HepG2 (cell line): ENCODE data around the gene PFN1. TPM values are rescaled to one million over a fixed set of nuclear protein-coding genes. Genes with fewer than 3 reads are reported as not detected.
A peak's percentile ranks its signal among the peaks of the same experiment; 100 is the strongest.

ENCODE experiments used
- ARID2 ChIP-seq: sonication (generic); formaldehyde crosslinking; IDR thresholded peaks from 2 replicates; pipeline ENCODE4 v1.8.1; 2022; ENCODE audit warnings: mild to moderate bottlenecking, missing genetic modification reagents, borderline replicate concordance
- CEBPB ChIP-seq: IDR thresholded peaks from 2 replicates; pipeline ENCODE4 v1.6.1; 2011; ENCODE audit warnings: low read depth, low read length, improper control_type of control experiment, borderline replicate concordance
- E2F5 ChIP-seq: sonication (generic); formaldehyde crosslinking; conservative IDR thresholded peaks from 2 replicates; pipeline ENCODE4 v1.4.0; 2020; ENCODE audit warnings: missing genetic modification reagents
- EZH2 ChIP-seq: conservative IDR thresholded peaks from 2 replicates; pipeline ENCODE4 v1.6.1; 2012; ENCODE audit warnings: mild to moderate bottlenecking, low read depth, low read length, moderate library complexity
- HNRNPK ChIP-seq: fragments of 200-400 bp; formaldehyde crosslinking; IDR thresholded peaks from 2 replicates; pipeline ENCODE4 v1.6.1; 2018; ENCODE audit warnings: low read length, low read depth, moderate library complexity, mild to moderate bottlenecking; ENCODE audit not compliant: poor library complexity, severe bottlenecking
- ISX ChIP-seq: sonication (generic); formaldehyde crosslinking; conservative IDR thresholded peaks from 2 replicates; pipeline ENCODE4 v1.5.0; 2020; ENCODE audit warnings: missing genetic modification reagents
- JUND ChIP-seq: sonication (generic); formaldehyde crosslinking; IDR thresholded peaks from 2 replicates; pipeline ENCODE4 v1.8.0; 2022; ENCODE audit warnings: mild to moderate bottlenecking, missing genetic modification reagents
- KDM5A ChIP-seq: fragments of 200-600 bp; sonication (generic); IDR thresholded peaks from 2 replicates; pipeline ENCODE4 v1.7.0; 2018; ENCODE audit warnings: antibody characterized with exemption, mild to moderate bottlenecking, low read length, borderline replicate concordance
- MAFF ChIP-seq: IDR thresholded peaks from 2 replicates; pipeline ENCODE4 v1.6.1; 2011; ENCODE audit warnings: low read depth, low read length, improper control_type of control experiment
- MAFK ChIP-seq, 2 experiments: IDR thresholded peaks in 1 of 2; conservative IDR thresholded peaks in 1 of 2; 2 replicates each; pipeline ENCODE4 v1.6.1; 2011; ENCODE audit warnings: improper control_type of control experiment in 2 of 2, low read length in 2 of 2
- MTA3 ChIP-seq: sonication (generic); formaldehyde crosslinking; IDR thresholded peaks from 2 replicates; pipeline ENCODE4 v1.4.0; 2020; ENCODE audit warnings: missing genetic modification reagents
- NCOA5 ChIP-seq: sonication (generic); formaldehyde crosslinking; IDR thresholded peaks from 2 replicates; pipeline ENCODE4 v1.4.0; 2020; ENCODE audit warnings: missing genetic modification reagents
- NCOR1 ChIP-seq: fragments of 200-600 bp; sonication (generic); IDR thresholded peaks from 2 replicates; pipeline ENCODE4 v1.7.0; 2017; ENCODE audit warnings: antibody characterized with exemption, low read length, borderline replicate concordance
- NFYC ChIP-seq: IDR thresholded peaks from 2 replicates; pipeline ENCODE4 v1.6.1; 2016; ENCODE audit warnings: missing genetic modification reagents, missing compliant biosample characterization
- POGZ ChIP-seq: sonication (generic); formaldehyde crosslinking; IDR thresholded peaks from 2 replicates; pipeline ENCODE4 v1.4.0; 2020; ENCODE audit warnings: mild to moderate bottlenecking, missing genetic modification reagents
- TEAD2 ChIP-seq: sonication (generic); formaldehyde crosslinking; IDR thresholded peaks from 2 replicates; pipeline ENCODE4 v1.9.0; 2021; ENCODE audit warnings: missing genetic modification reagents
- ZNF12 ChIP-seq: sonication (generic); formaldehyde crosslinking; IDR thresholded peaks from 2 replicates; pipeline ENCODE4 v1.5.0; 2020; ENCODE audit warnings: missing genetic modification reagents
- ZNF17 ChIP-seq: sonication (generic); formaldehyde crosslinking; IDR thresholded peaks from 2 replicates; pipeline ENCODE4 v1.5.0; 2020; ENCODE audit warnings: mild to moderate bottlenecking, missing genetic modification reagents
- ZNF350 ChIP-seq: sonication (generic); formaldehyde crosslinking; IDR thresholded peaks from 2 replicates; pipeline ENCODE4 v1.4.0; 2020; ENCODE audit warnings: mild to moderate bottlenecking, low read depth, missing genetic modification reagents, borderline replicate concordance
- ZNF484 ChIP-seq: sonication (generic); formaldehyde crosslinking; IDR thresholded peaks from 2 replicates; pipeline ENCODE4 v1.5.1; 2020; ENCODE audit warnings: mild to moderate bottlenecking, low read depth, missing genetic modification reagents, borderline replicate concordance
- ZNF550 ChIP-seq: sonication (generic); formaldehyde crosslinking; IDR thresholded peaks from 2 replicates; pipeline ENCODE4 v1.4.0; 2020; ENCODE audit warnings: mild to moderate bottlenecking, missing genetic modification reagents, borderline replicate concordance
- ZNF569 ChIP-seq: sonication (generic); formaldehyde crosslinking; IDR thresholded peaks from 2 replicates; pipeline ENCODE4 v1.5.0; 2020; ENCODE audit warnings: mild to moderate bottlenecking, missing genetic modification reagents, moderate library complexity, borderline replicate concordance
- polyA plus RNA-seq, 8 experiments: library from polyadenylated mRNA; depleted of rRNA in 3 of 8; stranded (reverse) in 7 of 8; unstranded in 1 of 8; fragments of >200 nt; fragmentation: Illumina TruSeq in 4 of 8; extraction: Trizol in 4 of 8; gene quantifications; 2 replicates each; pipeline versions ENCODE4 v1.2.1 to v1.2.3, GENCODE V29; 2011 to 2016; ENCODE audit warnings: low read depth in 4 of 8, missing spikeins in 1 of 8, mixed read lengths in 1 of 8; ENCODE audit not compliant: insufficient read depth in 1 of 8
- total RNA-seq, 5 experiments: library from RNA; depleted of rRNA; stranded (reverse); fragments of >200 nt; fragmentation: Illumina TruSeq; extraction: Trizol; gene quantifications; 2 replicates each; pipeline ENCODE4 v1.2.3, GENCODE V29; 2016; ENCODE audit warnings: low read depth in 1 of 5
- TF ChIP-seq, protein P1 (sequence below): sonication (generic); formaldehyde crosslinking; IDR thresholded peaks from 2 replicates; pipeline ENCODE4 v1.4.0; 2020; ENCODE audit warnings: missing genetic modification reagents, borderline replicate concordance
- TF ChIP-seq, protein P2 (sequence below): sonication (generic); formaldehyde crosslinking; IDR thresholded peaks from 2 replicates; pipeline ENCODE4 v1.8.0; 2022; ENCODE audit warnings: missing genetic modification reagents, mild to moderate bottlenecking, moderate library complexity, borderline replicate concordance

PFN1 gene
- total and polyA plus RNA-seq, 2 of the 13 experiments (the other 11 are each of a cell fraction or from before 2014, with no cell fraction given) = 494 to 613 TPM

GRCh38 chr17:4967539-4968485 lies 19.5 kb upstream of the PFN1 start, which contains the start of gene SPAG7 (continued):
- no peak for TF ChIP-seq E2F5
- peak; percentile 71; the same call in 1 of the 2 replicates for TF ChIP-seq ARID2 (CRISPR knock-in tag)
- TF ChIP-seq ZNF17 = no peak
- TF ChIP-seq ZNF550 (CRISPR knock-in tag) = no peak
- TF ChIP-seq KDM5A = peak; percentile 53; the same call in 1 of the 2 replicates
- TF ChIP-seq HNRNPK = peak; percentile 33
- TF ChIP-seq ZNF569 (CRISPR knock-in tag) = peak; percentile 75; the same call in 1 of the 2 replicates
- no peak for TF ChIP-seq NCOA5 (CRISPR knock-in tag)
- no peak for TF ChIP-seq EZH2
- TF ChIP-seq ISX = no peak
- TF ChIP-seq, protein P1, sequence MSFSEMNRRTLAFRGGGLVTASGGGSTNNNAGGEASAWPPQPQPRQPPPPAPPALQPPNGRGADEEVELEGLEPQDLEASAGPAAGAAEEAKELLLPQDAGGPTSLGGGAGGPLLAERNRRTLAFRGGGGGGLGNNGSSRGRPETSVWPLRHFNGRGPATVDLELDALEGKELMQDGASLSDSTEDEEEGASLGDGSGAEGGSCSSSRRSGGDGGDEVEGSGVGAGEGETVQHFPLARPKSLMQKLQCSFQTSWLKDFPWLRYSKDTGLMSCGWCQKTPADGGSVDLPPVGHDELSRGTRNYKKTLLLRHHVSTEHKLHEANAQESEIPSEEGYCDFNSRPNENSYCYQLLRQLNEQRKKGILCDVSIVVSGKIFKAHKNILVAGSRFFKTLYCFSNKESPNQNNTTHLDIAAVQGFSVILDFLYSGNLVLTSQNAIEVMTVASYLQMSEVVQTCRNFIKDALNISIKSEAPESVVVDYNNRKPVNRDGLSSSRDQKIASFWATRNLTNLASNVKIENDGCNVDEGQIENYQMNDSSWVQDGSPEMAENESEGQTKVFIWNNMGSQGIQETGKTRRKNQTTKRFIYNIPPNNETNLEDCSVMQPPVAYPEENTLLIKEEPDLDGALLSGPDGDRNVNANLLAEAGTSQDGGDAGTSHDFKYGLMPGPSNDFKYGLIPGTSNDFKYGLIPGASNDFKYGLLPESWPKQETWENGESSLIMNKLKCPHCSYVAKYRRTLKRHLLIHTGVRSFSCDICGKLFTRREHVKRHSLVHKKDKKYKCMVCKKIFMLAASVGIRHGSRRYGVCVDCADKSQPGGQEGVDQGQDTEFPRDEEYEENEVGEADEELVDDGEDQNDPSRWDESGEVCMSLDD (CRISPR knock-in tag) = no peak
- no peak for TF ChIP-seq TEAD2 (CRISPR knock-in tag)
- TF ChIP-seq ZNF484 = no peak
- TF ChIP-seq JUND (CRISPR knock-in tag) = peak; percentile 59; the same call in 1 of the 2 replicates
- peak; percentile 6; the same call in 1 of the 2 replicates for TF ChIP-seq NFYC (CRISPR knock-in tag)
- TF ChIP-seq POGZ (CRISPR knock-in tag) = peak; percentile 59; the same call in 1 of the 2 replicates
- no peak for TF ChIP-seq ZNF350 (CRISPR knock-in tag)
- TF ChIP-seq MAFF = no peak
- TF ChIP-seq ZNF12 (CRISPR knock-in tag) = no peak
- TF ChIP-seq, protein P2, sequence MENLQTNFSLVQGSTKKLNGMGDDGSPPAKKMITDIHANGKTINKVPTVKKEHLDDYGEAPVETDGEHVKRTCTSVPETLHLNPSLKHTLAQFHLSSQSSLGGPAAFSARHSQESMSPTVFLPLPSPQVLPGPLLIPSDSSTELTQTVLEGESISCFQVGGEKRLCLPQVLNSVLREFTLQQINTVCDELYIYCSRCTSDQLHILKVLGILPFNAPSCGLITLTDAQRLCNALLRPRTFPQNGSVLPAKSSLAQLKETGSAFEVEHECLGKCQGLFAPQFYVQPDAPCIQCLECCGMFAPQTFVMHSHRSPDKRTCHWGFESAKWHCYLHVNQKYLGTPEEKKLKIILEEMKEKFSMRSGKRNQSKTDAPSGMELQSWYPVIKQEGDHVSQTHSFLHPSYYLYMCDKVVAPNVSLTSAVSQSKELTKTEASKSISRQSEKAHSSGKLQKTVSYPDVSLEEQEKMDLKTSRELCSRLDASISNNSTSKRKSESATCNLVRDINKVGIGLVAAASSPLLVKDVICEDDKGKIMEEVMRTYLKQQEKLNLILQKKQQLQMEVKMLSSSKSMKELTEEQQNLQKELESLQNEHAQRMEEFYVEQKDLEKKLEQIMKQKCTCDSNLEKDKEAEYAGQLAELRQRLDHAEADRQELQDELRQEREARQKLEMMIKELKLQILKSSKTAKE (CRISPR knock-in tag) = 0 out of 2 replicates have a peak, but pooled peaks have one; percentile 57
- TF ChIP-seq CEBPB = no peak
- TF ChIP-seq MAFK (conservative IDR thresholded peaks at IDR 0.05 in 1 of 2, IDR thresholded peaks at IDR 0.05 in 1 of 2; ENCODE audit: low read length in 2 of 2) = no peak
- TF ChIP-seq NCOR1 = peak; percentile 9; the same call in 1 of the 2 replicates
- no peak for TF ChIP-seq MTA3
